HG03066 (cell line): ENCODE data around the gene ASMT.
"Not testable (repeated sequence)": the region's sequence is repeated elsewhere in the genome, so short reads cannot be mapped to it uniquely, and the experiment has no call there.

ENCODE experiments used
- ATAC-seq: cut with Tn5 transposase; IDR thresholded peaks from one replicate; pipeline ENCODE4 v1.9.1; 2021; ENCODE audit warnings: low read depth; ENCODE audit not compliant: unreplicated experiment

ASMT gene, protein sequence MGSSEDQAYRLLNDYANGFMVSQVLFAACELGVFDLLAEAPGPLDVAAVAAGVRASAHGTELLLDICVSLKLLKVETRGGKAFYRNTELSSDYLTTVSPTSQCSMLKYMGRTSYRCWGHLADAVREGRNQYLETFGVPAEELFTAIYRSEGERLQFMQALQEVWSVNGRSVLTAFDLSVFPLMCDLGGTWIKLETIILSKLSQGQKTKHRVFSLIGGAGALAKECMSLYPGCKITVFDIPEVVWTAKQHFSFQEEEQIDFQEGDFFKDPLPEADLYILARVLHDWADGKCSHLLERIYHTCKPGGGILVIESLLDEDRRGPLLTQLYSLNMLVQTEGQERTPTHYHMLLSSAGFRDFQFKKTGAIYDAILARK

DNA sequence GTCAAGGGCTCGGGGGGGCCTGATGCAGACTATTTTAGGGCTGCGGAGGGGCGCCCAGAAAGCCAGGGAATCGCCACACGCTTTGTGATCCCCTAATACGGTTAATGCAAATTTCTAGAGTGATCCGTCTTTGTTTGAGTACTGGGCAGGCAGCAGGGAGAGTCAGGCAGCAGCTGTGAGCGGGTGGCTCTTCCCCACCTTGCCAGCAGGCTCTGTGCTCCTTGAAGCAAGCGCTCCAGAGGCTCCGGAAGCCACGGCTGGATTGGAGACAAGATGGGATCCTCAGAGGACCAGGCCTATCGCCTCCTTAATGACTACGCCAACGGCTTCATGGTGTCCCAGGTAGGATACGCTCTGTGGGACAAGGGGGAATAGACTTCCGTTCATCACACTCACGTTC, at the start of gene ASMT:
Gene ASMT, plus strand, starts transcription at position 133 of the 400 bp plus-strand sequence. Its CDS starts 141 bp downstream, at position 274.
- ATAC-seq: no peak

DNA sequence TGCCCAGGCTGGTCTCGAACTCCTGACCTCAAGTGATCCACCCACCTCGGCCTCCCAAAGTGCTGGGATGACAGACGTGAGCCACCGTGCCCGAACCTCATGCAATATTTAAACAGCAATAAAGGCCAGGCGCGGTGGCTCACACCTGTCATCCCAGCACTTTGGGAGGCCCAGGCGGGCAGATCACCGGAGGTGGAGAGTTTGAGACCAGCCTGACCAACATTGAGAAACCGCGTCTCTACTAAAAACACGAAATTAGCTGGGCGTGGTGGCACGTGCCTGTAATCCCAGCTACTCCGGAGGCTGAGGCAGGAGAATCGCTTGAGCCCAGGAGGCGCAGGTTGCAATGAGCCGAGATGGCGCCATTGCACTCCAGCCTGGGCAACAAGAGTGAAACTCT, 40.7 kb upstream of the ASMT start:
- ATAC-seq: not testable (repeated sequence)

DNA sequence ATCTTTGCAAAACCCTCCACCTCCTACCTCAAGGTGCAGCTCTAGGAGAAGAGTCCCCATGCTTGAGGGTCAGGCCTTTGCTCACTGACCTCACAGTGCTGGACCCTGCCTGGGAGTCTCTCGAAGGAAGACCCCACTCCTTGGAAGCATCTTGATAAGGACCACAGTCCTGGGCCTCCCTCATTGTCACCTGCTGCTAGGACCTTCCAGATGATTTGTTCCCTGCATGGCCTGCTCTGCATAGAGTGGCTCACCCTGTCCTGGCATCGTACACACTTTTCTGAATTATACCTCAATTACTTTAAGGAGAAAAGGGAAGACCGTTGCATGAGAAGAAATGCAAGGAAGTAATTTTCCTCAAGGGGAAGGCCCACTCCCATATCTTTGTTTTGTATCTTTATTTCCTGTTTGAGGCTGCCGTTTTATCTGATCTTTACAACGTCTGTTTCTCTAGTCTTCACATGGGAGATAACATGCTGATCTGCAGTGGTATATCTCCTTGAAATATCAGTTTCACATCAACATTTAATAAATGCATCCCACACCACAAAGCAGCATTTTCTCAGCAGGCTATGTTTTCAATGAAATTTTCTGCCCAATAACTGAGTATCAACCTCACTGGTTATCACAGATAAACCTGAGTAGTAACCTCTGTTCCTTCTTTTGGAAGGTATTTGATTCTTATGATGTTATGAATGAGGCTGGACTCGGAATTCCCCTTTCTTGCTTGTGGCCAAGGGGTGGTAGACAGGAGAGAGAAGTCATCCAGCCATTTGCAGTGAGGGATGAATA, 38.5 kb upstream of the ASMT start:
- ATAC-seq: no peak

DNA sequence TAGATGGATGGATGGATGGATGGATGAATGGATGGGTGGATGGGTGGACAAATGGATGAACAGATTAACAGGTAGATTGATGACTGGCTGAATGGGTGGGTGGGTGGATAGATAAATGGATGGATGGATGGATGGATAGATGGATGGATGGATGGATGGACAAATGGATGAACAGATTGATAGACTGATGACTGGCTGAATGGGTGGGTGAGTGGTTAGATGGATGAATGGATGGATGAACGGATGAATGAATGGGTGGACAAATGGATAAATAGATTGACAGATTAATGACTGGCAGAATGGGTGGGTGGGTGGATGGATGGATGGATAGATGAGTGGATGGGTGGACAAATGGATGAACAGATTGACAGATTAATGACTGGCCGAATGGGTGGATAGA, 37.0 kb upstream of the ASMT start:
- no peak for ATAC-seq

DNA sequence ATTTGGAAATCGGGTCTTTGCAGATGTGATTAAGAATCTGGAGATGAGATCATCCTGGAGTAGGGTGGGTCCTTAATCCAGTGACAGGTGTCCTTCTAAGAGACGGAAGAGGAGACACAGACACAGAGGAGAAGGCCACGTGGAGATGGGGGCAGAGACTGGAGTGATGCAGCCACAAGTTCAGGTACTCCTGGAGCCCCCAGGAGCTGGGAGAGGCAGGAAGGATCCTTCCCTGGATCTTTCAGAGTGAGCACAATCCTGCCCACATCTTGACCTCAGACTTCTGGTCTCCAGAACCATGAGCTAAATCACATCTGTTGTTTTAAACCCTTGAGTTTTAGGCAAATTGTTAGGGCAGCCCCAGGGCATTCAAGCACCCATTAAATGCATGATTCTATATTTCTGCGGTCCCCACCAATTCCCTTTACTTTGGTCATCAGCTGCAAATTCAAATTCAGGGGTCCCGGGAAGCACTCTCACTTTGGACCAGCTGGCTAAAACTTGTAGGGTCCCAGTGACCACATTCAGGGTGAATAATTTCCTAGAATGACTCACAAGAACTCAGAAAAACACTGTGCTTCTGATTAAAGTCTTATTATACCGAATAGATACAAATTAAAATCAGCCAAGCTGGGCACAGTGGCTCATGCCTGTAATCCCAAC, 36.2 kb upstream of the ASMT start:
- ATAC-seq: no peak

DNA sequence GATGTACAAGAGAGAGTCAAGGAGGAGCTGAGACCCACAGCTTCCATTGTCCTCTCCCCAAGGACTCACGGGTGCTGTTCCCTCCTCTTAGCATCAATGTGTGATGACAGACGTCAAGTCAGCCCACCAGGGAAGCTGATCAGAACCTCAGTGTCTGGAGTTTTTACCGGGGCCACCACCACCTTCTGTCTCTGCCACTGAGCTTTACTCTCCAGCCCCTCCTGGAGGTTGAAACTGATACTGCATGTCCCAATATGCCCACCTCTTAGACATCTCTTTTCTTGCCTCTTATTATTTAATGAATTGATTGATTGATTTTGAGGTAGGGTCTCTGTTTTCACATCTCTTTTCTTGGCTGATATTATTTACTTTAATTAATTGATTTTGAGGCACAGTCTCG, 33.7 kb upstream of the ASMT start:
- ATAC-seq: no peak

DNA sequence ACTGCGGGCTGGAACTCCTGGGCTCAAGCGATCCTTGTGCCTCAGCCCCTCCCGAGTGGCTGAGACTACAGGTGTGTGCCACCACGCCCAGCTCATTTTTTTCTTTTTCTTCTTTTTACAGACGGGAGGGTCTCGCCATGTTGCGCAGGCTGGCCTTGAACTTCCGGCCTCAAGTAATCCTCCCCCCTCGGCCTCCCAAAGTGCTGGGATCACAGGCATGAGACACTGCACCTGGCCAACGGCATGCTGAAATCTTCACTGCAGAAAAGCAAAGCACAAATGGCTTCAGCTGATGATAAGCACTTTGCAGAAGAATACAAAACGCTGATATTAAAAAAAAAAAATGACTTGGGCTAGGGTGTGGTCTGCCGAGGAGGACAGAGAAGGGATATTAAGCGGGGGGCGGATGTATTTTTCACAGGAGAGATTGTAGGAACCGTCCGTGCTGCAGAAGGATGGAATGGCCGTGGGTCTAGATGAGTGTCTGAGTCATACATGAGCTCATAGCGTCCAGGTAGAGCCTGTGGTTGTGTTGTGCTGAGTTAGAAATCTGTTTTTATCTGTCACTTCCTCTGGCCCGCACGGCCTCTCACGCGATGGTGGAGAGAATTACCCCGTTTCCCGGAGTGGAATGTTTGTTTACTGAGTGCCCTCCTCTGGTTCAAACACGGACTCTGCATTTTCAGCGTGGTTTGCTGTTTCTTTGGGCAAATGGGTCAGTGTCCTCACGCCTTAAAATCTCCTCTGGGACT, 32.0 kb upstream of the ASMT start:
- no peak for ATAC-seq

DNA sequence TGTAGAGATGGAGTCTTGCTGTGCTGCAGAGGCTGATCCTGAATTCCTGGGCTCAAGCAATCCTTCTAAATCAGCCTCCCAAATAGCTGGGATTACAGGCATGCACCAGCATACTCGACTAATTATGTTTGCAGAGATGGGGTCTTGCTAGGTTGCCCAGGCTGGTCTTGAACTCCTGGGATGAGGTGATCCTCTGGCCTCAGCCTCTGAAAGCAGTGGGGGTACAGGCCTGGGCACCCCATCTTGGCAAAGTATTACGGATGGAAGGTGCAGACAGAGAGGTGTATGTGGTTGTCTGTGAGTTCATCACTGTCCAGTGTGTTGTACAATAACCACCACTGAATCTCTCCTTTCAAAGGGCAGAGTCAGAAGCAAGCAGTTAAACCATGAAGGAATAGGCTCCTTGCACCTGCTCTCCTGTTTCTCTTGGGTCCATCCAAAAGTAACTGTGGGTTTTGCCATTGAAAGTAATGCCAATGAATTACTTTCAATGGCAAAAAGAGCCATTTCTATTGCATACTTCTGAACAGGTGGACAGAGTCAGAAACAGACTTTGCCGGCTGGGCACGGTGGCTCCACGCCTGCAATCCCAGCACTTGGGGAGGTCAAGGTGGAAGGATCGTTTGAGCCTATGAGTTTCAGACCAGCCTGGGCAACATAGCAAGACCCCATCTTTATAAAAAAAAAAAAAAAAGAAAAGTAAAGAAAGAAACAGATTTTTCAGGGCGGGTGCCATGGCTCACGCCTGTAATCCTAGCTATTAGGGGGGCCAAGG, 30.4 kb upstream of the ASMT start:
- ATAC-seq: no peak

DNA sequence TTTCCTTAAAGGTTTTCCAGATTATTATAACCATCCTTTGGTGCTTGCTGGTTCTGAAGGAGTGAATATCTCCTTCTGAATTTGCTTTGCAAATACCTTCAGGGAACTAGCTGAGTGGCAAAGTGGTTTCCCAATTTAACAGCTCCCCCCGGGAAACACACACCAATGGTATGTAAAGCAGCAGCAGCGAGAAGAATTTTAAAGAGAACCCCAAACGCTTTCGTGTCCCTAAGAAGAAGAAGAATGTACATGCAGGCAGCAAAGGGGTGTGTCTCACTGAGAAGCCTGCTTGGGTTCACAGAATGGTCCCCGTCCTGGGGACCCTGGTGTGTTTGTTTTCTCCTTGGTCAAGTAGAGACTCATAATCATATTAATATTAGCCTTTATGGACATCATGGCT, 27.7 kb upstream of the ASMT start:
- no peak for ATAC-seq

DNA sequence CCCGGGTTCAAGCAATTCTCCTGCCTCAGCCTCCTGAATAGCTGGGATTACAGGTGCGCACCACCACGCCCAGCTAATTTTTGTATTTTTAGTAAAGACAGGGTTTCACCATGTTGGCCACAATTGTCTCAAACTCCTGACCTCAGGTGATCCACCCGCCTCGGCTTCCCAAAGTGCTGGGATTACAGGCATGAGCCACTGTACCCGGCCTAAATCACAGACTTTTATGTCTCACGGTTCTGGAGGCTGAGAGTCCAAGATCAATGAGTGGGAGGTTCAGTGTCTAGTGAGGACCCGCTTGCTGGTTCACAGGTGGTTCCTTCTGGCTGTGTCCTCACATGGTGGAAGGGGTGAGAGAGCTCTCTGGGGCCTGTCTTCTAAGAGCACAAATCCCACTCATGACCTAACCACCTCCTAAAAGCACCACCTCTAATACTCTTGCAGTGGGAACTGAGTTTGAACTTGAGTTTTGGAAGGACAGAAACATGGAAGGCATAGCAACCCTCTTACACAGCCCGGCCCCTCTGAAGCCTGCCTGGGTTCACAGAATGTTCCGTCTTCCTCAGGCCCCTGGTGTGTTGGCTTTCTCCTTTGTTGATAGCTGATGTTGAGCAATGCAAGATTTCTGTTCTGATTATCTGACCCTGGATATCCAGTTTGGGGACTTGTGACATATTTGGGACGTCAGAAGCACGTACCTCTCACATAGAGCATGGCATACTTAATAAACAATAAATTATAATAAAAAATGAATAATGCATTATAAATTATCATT, 25.3 kb upstream of the ASMT start:
- no peak for ATAC-seq

DNA sequence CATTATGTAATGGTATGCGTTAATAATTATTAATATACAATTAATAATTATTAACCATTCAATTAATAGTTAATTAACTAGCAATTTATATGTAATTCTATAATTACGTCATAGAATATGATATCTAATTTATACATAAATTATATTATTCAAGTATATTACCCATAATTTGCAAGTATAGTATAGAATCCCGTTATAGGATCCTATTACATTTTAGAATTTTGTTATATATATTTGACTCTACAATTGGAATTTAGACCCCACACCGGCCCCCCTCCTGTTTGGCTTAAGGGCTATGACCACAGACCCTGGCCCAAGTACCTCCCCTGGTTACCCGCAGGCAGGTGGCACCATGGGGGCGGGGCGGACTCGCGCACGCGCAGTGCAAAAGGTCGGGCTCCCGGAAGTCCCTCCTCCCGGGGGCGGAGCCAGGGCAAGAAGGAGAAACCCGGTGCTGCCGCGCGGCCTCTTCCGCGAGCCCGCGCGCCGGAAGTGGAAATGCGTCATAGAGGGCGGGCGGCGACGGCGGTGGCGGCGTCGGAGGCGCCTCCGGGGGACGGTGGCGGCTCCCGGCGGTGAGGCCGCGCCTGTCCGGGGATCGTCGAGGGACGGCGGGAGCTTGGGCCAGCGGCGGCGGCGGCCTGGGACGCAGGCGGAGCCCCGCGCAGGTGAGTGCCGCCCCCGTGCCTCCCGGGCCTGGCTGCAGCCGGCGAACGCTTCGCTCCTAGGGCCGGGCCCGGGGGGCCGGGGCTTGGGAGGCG, 23.6 kb upstream of the ASMT start, which contains the start of gene AKAP17A:
Gene AKAP17A, plus strand, starts transcription at position 503 of the 761 bp plus-strand sequence. CDS start 1,859 bp downstream, outside the sequence.
- peak; percentile 61 for ATAC-seq

DNA sequence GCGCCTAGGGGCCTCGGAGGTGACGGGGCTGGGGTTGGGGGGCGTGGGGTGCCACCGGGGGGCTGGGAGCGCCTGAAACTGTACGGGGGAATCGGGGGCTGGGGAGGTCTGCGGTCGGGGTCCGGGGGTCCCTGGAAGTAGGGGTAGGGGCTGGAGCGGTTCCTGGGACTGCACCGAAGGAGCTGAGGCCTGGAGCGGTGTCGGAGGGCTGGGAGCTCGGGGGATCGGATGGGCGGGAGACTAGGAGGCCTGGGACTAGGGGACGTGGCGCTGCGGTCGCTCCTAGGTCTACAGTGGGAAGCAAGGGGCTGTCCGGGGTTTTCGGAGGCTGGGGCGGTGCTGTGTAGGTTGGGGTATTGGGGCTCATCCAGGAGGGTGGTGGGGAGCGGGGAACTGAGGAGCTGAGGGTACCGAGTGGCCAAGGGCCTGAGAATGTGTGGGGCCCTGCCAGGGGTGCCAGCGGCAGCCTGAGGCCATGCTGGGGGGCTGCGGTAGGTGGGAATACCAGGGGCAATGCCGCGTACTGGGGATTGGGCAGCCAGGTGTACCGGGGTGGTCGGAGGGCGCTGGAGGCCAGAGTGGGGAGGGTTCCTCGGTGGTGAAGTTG, 22.9 kb upstream of the ASMT start:
- ATAC-seq: peak; percentile 4

DNA sequence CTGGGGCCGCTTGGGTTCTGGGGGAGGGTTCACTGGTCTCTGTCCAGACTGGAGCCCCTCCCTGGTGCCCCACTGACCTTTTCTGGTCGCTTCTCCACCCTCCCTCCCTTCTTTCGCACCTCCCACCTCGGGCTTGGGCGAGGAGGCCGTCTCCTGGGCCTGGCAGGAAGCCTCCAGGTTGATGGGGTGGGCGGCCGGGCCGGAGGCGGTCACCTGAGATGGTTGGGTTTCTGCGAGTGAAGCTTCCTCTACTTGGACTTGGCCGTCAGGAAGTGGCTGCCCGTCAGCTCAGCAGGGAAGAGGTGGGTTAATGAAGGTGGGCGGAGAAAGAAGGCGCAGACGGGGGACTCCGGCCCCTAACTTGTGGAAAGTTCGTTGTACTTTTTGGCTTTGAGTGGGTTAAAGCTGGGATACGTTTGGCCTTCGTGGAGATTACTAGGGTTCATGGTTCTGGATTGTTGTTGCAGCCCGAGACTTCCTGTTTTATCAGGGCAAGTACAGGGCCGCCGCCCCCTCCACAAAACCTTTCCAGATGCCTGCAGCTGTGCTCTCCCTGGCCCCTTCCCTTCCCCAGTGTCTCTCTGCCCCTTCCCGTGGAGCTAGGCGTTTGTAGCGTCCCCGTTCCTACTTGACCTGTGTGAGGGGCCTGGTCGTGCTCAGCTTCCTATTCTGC, 22.3 kb upstream of the ASMT start:
- ATAC-seq: peak; percentile 54

DNA sequence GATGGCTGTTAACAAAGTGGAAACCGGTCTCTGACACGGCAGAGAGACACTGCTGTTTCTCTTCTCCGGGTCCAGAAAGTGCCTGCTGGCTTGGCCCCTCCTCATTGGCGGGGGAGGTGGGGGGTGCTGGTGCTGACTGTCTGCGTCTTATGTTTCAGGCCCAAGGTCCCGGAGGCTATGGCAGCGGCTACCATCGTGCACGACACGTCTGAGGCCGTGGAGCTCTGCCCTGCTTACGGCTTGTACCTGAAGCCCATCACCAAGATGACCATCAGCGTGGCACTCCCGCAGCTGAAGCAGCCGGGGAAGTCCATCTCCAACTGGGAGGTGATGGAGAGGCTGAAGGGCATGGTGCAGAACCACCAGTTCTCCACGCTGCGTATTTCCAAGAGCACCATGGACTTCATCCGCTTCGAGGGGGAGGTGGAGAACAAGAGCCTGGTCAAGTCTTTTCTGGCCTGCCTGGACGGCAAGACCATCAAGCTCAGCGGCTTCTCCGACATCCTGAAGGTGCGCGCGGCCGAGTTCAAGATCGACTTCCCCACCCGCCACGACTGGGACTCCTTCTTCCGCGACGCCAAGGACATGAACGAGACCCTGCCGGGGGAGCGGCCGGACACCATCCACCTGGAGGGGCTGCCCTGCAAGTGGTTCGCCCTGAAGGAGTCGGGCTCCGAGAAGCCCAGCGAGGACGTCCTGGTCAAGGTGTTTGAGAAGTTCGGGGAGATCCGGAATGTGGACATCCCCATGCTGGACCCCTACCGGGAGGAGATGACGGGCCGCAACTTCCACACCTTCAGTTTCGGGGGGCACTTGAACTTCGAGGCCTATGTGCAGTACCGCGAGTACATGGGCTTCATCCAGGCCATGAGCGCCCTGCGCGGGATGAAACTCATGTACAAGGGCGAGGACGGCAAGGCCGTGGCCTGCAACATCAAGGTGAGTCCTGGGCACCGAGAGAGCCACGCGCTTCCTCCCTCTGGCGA, 21.3 kb upstream of the ASMT start:
- ATAC-seq: no peak

DNA sequence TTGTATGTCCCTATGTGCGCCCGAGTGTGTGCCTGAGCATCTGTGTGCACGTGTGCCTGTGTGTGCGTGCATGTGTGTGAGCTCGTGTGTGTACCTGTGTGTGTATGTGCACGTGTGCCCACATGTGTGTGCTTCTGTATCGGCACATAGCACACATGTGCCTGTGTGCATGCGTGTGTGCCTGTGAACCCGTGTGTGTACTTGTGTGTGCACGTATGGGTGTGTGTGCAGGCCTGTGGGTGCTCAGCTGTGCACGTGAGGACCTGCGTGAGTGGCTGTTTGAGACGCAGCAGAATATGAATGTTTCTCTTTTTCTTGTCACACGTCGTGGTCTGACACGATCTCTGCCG, 19.2 kb upstream of the ASMT start:
- ATAC-seq: no peak

DNA sequence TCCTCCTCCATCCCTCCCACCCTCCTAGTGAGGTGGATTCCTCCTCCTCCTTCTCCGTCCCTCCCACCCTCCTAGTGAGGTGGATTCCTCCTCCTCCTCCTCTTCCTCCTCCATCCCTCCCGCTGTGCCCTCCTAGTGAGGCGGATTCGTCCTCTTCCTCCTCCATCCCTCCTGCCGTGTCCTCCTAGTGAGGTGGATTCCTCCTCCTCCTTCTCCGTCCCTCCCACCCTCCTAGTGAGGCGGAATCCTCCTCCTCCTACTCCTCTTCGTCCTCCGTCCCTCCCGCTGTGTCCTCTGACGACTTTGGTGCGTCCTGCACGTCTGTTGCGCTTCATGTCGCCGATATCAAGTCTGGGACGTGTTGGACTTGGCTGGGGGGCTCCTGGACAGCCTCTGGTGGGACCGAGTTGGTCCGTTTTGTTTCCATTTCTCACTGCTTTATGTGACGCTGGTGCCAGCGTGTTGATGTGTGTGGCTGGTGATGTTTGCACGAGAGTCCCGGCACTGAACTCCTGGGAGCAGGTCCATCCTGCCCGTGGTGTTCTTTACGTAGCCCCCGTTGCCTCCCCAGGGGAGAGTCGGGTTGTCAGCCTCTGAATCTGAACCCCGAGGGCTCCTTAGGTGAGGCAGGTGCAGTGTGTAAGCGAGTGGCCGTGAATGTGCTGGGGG, 18.0 kb upstream of the ASMT start:
- no peak for ATAC-seq
